ENCODE measurements around the gene HRH4. TPM values are rescaled to one million over a fixed set of nuclear protein-coding genes. Genes with fewer than 3 reads are reported as not detected.

Gene HRH4
- total RNA-seq, 1 experiment from 2014 or later: not detected

DNA sequence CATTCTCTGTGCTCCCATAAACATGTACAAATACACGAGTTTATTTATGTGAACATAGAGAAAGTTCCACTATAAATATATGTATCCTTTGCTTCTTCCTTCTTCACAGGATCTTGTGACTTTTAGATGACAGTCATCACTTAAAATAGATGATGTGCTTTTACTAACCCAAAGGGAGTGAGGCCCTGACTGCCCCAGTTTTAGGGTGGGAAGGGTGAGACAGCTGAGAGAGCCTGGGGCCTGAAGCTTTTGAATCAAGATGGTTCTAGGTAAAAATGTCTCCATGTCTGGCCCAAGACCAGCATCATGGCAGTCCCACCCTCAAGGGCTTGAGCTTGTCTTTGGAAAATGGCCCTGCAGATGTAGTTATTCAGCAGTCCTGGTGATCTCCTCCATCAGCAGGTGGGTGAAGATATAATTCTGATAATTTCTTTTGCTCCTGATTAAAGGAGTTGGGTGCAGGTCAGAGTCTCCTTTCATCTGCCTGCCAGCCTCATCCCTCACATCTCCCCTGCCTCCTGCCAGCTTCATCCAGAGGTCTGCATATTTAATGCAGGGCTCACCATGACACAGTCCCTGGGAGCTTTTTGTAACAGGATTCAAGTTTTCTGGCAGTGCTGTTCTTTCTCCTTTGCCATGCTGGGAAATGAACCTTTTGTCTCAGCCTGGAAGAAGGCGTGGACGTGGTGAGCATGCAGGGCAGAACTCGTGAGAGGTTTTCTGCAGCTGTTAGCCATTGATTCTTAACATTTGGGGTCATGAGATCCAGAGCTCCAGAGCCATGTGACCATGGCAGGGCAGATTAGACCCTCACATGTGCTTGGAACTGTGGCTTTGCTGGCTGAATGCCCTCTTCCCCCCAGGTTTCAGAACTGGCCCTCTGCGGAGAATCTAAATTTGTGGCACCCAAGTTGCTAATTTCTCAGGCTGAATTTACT is 2.7 kb downstream of the HRH4 start:
- DNase-seq (ENCODE audit: low spot score): no peak
- in situ Hi-C loops (cut with HindIII; ENCODE audit: low sequenced_read_pairs): no loop called here

DNA sequence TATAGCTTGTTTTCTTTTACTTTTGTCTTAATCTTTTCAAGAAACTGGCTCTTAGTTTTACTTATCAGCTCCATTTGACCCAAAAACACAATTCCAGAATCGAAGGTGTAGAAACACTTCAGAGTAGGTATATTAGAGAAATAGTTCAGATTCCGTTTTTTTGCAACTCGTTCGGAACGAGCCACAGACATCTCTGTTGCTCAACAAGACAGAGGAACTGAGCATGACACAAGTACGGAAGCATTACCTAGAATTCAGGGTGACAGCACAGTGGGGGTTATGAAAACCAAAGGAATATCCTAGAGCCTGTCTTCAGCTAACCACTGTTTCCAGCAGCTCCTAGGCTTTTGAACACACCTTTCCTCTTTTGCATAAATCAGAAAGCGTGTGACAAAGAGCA is 5.0 kb downstream of the HRH4 start:
- DNase-seq (ENCODE audit: low spot score): no peak
- in situ Hi-C loops (cut with HindIII; ENCODE audit: low sequenced_read_pairs): no loop called here

DNA sequence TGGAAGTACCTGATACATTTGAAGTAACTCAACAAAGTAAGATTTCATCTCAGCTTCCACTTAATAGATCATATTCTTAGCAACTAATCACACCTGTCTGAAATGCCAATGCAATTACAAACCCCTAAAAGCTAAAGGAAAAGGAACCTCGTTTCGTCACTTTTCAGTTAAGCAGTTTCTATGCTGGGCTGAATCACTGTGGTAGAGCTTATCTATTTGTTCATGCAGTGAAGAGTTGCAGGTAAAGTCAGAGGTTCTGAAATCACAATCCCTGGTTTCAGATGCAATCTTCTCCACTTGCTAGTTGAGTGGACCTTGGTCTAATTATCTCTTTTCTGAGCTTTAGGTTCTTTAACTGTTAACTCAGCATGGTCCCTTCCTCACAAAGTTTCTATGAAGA is 6.3 kb downstream of the HRH4 start:
- in situ Hi-C loops (cut with HindIII; ENCODE audit: low sequenced_read_pairs): no loop called here
- no peak for DNase-seq (ENCODE audit: low spot score)

DNA sequence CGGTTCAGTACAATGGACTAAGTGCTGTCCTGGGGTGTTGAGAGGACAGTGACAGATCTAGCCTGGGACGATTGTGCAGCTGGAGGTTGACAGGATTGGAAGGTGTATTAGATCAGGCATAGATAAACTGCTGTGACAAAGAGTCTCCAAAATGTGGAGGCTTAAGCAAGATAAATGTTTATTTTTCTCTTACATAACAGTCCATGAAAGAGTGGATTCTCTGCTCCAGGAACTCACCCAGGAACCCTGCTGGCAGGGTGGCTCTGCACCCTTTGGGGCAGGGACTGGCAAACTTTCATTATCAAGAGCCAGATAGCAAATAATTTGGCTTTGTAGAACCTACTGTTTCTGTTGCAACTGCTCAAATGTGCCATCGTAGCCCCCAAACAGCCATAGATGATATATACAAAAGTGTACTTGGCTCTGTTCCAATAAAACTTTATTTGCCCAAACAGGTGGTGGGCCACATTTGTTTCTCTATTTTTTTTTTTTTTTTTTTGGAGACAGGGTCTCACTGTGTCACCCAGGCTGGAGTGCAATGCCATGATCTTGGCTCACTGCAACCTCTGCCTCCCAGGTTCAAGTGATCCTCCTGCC is 9.7 kb downstream of the HRH4 start:
- in situ Hi-C loops (cut with HindIII; ENCODE audit: low sequenced_read_pairs): no loop called here
- no peak for DNase-seq (ENCODE audit: low spot score)

DNA sequence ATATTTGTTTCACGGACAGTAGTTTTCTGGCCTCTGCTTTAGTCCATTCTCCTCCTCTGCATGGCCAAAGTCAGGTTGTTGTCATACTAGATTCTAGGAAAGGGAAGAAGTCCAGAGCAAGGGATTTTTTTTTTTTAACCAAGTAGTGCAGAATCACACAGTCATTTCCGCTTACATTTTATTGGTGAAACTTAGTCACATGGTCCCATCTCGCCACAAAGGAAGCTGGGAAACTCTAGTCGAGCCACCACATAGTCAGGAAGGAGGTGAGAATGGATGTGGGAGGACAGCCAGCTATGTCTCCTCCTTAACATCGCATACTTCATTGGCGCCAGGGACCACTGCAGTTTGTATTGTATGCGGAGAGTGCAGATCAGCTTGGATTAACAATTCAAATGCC is 10.4 kb downstream of the HRH4 start:
- in situ Hi-C loops (cut with HindIII; ENCODE audit: low sequenced_read_pairs): no loop called here

DNA sequence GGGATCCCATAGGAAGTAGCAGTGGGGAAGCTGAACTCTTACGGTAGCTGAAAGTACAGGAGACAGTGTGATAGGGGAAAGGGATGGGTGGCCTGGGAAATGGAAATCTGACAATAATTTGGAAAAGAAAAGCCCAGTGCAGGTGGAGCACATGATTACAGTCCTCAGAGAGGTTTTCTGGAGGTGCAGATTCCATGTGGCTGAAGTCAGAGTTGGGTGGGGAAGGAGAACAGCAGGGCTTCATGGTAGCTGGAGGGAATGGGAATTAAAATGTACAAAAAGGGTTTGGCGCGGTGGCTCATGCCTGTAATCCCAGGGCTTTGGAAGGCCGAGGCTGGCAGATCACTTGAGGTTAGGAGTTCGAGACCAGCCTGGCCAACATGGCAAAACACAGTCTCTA is 12.2 kb downstream of the HRH4 start:
- no peak for DNase-seq (ENCODE audit: low spot score)
- in situ Hi-C loops (cut with HindIII; ENCODE audit: low sequenced_read_pairs): no loop called here

More for the DNA sequence above, 10.4 kb downstream of the HRH4 start:
- no peak for DNase-seq (ENCODE audit: low spot score)

DNA sequence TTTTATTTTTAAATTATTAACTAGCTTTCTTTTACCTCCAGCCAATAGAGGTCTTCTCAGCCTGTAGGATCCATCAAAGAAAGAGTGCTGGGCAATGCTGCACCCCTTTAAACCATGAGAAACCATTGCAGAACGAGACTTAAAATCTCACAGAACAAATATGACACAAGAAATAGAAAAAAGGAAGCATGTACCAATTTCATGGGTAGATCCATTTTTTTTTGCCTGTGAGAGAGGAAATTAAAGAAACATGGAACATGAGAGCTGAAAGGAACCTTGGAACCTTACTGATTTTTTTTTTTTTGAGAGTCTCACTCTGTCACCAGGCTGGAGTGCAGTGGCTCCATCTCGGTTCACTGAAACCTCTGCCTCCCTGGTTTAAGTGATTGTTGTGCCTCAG is 14.0 kb downstream of the HRH4 start:
- in situ Hi-C loops (cut with HindIII; ENCODE audit: low sequenced_read_pairs): no loop called here
- no peak for DNase-seq (ENCODE audit: low spot score)

DNA sequence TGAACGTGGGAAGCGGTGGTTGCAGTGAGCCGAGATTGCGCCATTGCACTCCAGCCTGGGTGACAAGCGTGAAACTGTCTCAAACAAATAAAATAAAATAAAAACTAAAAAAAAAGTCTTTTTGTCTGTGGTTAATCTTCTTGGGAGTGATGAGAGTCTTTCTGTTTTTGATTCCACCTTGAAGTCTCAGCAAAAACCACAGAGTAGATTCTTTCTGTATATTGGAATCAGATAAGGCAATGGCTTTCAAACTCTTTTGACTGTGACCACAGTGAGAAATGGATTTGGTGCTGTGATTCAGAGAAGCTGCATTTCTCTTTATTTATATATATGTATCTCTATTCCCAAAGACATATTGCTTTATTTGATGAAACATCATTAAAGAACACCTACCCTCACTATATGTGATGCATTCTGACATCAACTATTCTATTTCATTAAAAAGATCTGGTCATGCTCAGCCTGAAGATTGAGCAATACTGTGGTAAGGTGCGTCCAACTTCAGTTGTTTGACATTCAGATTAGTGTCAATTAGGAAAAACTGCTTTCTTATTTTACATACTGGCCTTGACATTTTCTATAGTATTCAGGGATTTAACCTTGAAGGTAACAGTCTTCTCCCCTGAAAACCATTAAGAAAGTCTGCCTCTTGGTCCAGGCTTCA is 15.6 kb downstream of the HRH4 start:
- no peak for DNase-seq (ENCODE audit: low spot score)
- in situ Hi-C loops (cut with HindIII; ENCODE audit: low sequenced_read_pairs): no loop called here

DNA sequence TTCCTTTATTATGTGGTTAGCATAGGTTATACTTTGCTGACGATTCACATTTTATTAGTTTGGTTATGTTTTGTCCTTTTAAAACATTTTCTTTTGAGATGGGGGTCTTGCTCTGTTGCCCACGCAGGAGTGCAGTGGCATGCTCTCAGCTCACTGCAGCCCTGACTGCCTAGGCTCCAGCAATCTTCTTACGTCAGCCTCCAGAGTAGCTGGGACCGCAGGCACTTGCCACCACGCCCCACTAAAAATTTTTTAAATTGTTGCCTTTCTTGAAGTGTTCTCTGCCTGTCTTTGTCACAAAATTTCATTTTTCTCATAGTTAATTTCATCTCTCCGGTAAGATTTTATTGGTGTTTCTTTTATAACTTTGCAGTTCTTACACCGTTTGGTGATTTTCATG is 18.9 kb downstream of the HRH4 start:
- DNase-seq (ENCODE audit: low spot score): no peak
- in situ Hi-C loops (cut with HindIII; ENCODE audit: low sequenced_read_pairs): no loop called here

DNA sequence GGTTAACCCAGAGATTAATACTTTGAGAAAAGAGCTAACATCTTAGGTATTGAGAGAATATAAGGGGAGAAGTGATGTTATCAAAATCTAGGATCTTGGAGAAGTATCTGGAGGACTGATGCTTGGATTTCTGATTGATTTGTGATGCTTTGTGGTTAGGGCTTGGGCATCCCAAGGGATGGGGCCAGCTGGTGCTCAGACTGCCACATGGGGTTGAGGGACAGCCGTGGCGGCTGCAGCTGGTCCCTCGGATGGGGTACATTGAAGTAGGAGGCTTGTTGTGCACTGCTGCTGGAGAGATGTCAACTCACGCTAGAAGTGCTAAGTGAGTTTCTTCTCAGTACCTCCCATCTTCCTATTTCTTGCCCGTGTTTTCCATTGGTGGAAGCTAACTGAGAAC is 22.4 kb downstream of the HRH4 start:
- DNase-seq (ENCODE audit: low spot score): no peak
- in situ Hi-C loops (cut with HindIII; ENCODE audit: low sequenced_read_pairs): no loop called here

DNA sequence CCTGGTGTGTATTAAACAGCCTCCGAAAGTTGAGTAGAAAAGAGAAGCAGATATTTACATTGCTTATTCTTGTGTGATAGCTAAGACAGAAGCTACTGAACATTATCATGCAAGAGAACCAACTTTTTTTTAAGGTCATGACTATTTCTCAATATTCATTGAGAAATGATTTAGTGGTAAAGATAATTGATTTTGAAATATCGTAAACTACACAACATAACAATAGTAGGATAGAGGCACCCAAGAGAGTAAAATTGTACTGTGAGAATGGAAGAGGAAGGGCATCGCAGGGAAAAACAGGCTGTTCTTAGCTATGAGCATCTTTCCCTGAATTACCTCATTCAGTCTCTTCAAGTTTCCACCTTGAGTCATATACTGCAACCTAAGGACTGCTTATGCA is 25.2 kb downstream of the HRH4 start:
- DNase-seq (ENCODE audit: low spot score): no peak
- in situ Hi-C loops (cut with HindIII; ENCODE audit: low sequenced_read_pairs): no loop called here

DNA sequence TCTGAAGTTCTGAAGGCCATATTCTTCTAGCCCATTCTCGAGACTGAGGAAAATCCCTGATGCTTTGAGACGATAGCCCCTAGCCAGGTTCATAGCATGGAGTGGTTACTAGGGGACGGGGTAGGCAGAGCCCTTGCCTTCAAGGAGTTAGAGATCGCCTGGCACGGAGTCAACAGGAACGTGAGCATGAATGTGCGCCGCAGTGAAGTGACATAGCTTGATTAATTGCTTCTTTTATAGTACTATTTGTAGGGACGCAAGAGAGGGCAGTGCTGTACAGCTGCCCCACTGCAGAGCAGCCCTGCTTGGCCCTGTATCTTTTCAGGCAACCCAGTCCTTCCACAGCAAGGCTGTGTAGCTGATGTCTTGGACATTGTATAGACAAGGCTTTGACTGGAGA is 26.2 kb downstream of the HRH4 start:
- in situ Hi-C loops (cut with HindIII; ENCODE audit: low sequenced_read_pairs): no loop called here
- DNase-seq (ENCODE audit: low spot score): no peak

DNA sequence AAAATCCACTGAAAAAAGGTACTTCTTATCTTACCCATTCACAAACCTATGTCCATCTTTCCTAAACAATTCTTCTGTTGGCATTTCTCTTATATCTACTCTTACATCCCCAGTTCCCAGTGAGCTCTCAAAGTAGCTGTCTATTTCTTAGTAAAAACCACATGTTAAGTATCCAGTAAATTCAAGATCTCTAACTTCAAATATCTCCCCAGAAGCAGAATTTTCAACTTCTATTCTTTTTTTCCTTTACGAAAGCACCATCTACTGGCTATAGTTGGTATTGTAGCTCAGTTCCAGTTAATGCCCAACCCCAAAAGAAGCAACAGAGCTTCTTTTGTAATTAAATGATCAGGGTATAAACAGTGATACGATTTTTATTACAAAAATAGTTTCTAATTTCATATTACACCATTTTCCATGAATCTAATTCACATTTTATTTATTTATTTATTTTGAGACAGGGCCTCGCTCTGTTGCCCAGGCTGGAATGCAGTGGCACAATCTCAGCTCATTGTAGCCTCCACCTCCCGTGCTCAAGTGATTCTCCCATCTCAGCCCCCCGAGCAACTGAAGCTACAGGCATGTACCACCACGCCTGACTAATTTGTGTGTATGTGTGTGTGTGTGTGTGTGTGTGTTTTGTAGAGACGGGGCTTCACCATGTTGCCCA is 28.5 kb downstream of the HRH4 start:
- in situ Hi-C loops (cut with HindIII; ENCODE audit: low sequenced_read_pairs): no loop called here
- peak; percentile 54 for DNase-seq (ENCODE audit: low spot score)

DNA sequence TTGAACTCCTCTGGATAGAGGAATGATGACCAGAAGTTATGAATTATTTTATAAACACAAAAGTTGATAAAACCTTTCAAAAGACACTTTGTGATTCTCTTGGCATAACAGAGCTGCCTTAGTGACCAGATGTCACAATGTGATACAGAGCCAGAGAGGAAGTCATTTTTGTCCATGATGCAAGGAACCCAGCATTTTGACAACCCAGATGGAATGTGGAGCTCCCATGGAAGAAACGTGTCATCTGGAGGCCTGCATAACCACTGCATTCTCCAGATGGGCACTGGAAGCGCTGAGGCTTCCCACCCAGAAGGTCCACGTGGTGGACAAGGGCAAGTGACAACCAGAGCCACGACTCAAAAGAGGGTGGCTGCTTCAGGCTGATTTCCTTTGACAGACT is 30.1 kb downstream of the HRH4 start:
- DNase-seq (ENCODE audit: low spot score): no peak
- in situ Hi-C loops (cut with HindIII; ENCODE audit: low sequenced_read_pairs): no loop called here

DNA sequence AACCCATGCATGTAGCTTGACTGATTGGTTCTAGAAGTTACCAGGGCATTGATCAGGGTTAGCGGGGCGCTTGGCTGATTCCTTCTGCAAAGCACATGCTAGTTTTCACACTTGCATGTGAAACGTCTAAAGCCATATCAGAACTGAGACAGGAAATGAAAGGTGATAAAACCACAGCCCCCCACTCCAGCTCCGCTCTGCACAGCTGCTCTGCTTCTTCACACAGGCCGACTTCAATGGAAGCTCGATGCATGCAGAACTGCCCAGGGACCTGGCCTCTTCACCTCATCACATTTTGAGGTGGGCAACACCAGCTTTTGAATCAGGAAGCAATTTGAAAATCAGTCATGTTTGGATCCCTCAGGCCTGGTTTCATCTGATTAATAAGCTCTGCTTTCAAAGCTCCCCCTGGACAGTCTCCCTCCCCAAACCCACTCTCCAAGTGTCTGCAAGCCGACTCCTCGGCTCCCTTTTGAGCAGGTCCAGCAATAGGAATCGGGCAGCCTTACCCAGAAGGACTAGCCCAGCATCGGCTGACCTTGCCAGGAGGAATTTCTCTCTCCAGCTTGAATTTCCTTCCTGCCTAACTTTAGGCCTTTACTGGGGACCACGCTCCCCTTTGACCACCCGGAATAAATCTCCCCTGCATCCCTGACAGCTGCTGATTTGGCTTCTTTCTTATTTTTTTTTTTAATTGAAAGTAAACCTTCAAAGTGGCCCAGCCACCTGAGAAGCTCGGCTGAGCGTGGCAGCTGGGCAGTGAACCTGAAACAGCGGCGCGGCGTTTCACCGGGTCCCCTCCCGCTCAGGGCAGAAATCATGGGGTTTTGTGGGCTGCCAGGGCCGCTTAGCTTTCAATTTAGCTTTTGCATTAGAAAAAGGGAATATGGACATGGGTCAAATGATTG is 31.7 kb downstream of the HRH4 start:
- no peak for DNase-seq (ENCODE audit: low spot score)
- in situ Hi-C loops (cut with HindIII; ENCODE audit: low sequenced_read_pairs): no loop called here

DNA sequence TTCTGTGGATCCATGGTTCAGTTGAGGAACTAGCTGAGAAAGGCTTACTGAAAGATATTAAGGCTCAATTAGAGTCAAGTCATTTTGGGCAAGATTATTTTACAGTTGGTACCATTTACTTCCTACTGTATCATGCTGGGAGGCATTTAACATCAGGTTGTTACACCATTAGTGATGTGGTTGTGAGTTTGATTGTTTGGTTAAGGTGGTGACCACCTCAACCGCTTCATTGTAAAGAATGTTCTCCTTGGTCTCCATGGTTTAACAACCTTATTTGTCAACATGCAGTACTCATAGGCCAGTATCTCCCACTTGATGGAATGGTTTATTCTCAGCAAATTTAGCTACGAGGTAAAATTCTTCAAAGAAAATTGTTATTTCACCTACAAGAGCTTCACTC is 34.1 kb downstream of the HRH4 start:
- in situ Hi-C loops (cut with HindIII; ENCODE audit: low sequenced_read_pairs): no loop called here
- no peak for DNase-seq (ENCODE audit: low spot score)

DNA sequence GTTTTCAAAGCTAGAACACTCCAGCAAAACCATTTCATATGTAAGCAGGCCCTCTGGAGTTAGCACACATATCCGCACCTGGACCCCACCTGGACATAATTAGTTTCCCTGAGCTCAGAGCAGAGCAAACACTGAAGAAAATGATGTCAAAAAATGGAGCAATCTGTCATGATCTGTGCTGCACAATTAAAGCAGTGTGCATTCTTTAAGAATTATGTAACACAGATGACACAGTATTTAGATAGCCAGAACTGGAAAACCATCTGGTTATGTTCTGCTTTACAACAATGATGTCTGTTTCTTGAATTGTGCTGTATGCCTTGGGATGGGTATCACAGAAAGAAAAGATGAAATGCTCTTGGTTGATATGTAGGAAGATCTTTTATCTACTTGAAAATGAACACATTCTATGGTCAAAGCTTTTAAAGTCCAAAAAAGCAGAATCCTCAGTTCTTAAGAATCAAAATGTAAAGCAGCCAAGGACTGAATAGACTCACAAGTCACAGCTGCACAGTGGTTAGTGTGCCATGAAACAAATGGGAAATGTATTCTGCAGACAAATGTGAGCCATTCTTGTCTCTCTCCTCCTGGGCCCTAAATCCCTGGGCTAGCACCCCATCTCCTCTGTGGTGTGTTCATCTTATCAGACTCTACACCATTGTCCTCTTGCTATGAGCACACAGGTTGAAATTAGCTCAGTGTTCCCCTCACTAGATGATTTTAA is 36.8 kb downstream of the HRH4 start:
- in situ Hi-C loops (cut with HindIII; ENCODE audit: low sequenced_read_pairs): no loop called here
- DNase-seq (ENCODE audit: low spot score): peak; percentile 86

DNA sequence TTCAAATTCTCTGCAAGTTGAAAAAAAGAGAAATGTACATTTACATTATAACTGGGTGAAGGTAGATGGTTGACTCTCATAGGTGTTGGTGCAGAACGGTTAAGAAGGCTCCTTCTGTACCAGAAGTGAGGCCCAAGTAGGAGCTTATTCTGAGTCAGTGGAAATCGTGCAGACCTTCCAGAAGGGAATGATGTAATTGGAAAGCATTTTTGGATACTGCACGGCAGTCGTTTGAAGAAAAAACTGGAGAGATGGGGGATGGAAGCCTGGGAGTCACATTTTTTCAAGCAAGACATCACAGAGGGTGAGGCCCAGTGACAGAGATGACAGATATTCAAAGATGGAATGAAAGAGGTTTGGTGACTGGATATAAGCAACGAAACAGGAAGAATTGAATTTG is 39.4 kb downstream of the HRH4 start:
- DNase-seq (ENCODE audit: low spot score): peak; percentile 32
- in situ Hi-C loops (cut with HindIII; ENCODE audit: low sequenced_read_pairs): no loop called here
